Colon (tissue), 2 donors: ENCODE measurements around the gene HBM.
"Not testable (repeated sequence)": the region's sequence is repeated elsewhere in the genome, so short reads cannot be mapped to it uniquely, and the experiment has no call there.

Experiments used
- FAIRE-seq: peaks from 2 replicates; lab custom pipeline; 2012; peaks lifted over from hg19 to GRCh38; lab: Jason Lieb, UNC
- donor health status: control.
- donor health status: control.

The HBM gene

GRCh38 chr16:185213-185612, 19.4 kb downstream of the HBM start:
- FAIRE-seq = no peak

GRCh38 chr16:185691-186090, 19.9 kb downstream of the HBM start:
- FAIRE-seq = no peak

- FAIRE-seq = no peak
Measured at GRCh38 chr16:187330-187729, 21.6 kb downstream of the HBM start.

GRCh38 chr16:188674-189073, 22.9 kb downstream of the HBM start:
- FAIRE-seq = no peak

- no peak for FAIRE-seq
Measured at GRCh38 chr16:189604-190186, 23.9 kb downstream of the HBM start.

- FAIRE-seq = no peak
Measured at GRCh38 chr16:191831-192230, 26.1 kb downstream of the HBM start.

GRCh38 chr16:192686-193085, 26.9 kb downstream of the HBM start:
- FAIRE-seq = no peak

- FAIRE-seq = no peak
Measured at GRCh38 chr16:193441-193840, 27.7 kb downstream of the HBM start.

- no peak for FAIRE-seq
Measured at GRCh38 chr16:194516-194915, 28.7 kb downstream of the HBM start.

- no peak for FAIRE-seq
Measured at GRCh38 chr16:200388-200787, 34.6 kb downstream of the HBM start.

- no peak for FAIRE-seq
Measured at GRCh38 chr16:203246-203645, 37.5 kb downstream of the HBM start.

- FAIRE-seq = not testable (repeated sequence)
Measured at GRCh38 chr16:204046-204445, 38.3 kb downstream of the HBM start.

GRCh38 chr16:209359-209758, 43.6 kb downstream of the HBM start:
- FAIRE-seq = not testable (repeated sequence)

- FAIRE-seq = not testable (repeated sequence)
Measured at GRCh38 chr16:211631-212180, 45.9 kb downstream of the HBM start.

GRCh38 chr16:212999-213398, 47.2 kb downstream of the HBM start:
- no peak for FAIRE-seq
